ENCODE results near the gene GHRHR.

Gene GHRHR

GRCh38 chr7:30963842-30964241 is at the start of gene GHRHR:
TSS of gene GHRHR (plus strand) at chr7:30963953. CDS start at chr7:30964069, 116 bp downstream.
- no peak for DNase-seq

DNA sequence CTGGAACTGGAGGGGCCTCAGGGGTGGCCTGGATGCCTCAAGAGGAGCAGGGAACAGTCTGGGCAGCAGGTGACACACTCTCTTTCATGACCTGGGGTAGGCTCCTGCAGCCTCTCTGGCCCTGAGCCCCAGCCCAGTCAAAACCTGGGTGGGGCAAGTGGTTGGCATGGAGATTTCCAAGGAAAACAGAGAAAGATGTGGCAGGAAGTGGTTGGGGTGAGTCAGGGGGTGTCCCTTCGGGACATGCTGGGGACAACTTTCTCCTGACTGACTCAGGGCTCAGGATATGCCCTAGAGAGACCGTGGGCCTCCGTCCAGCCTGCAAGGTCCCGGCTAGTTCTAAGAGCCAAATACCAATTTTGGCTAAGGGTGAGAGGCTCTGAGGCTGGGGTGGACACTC is 49.2 kb upstream of the GHRHR start:
- peak; percentile 36 for DNase-seq

- no peak for DNase-seq
These were observed 48.6 kb upstream of the GHRHR start for GRCh38 chr7:30915005-30915601.

GRCh38 chr7:30915751-30916150 is 48.0 kb upstream of the GHRHR start:
- DNase-seq = no peak

DNA sequence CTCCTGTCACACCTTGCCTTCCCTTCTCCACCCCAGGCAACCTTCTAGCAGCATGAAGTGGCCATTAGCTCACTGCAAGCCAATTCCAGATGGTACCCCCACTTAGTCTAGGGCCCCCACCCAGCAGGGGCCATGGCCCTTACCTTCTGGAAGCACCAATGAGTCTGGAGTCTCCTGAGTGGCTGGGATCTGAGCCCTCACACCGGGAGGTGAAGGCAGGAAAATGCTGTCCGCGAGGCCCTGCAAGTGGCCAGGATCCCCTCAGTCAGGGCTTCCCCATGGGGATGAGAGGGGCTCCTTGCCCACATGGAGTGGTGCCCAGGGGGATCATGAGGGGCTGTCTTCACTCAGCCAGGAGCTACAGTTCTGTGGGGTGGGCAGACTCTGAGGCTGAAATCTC is 47.5 kb upstream of the GHRHR start:
- DNase-seq = no peak

DNA sequence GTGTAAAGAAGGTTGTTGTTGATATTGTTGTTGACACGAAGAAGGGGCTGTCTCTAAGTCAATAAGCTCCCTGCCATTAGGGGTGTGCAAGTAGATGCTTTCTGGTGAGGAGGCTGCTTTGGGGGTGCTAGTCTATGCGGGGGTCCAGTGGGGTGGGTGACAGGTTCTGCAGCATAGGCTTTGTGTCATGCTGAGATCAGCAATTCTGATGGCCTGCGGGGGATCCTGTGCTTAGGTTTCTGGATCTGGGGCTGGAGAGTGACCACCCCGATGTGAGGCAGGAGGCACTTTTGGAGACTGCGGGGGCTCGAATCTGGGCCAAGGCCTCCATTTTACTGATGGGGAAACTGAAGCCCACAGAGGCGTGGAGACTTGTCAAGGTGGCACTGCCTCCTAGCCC is 47.0 kb upstream of the GHRHR start:
- no peak for DNase-seq

- DNase-seq = no peak
These were observed 46.4 kb upstream of the GHRHR start for GRCh38 chr7:30917216-30917893.

GRCh38 chr7:30918676-30919075 is 45.1 kb upstream of the GHRHR start:
- DNase-seq = no peak

GRCh38 chr7:30920021-30920583 is 43.7 kb upstream of the GHRHR start:
- DNase-seq = no peak

DNA sequence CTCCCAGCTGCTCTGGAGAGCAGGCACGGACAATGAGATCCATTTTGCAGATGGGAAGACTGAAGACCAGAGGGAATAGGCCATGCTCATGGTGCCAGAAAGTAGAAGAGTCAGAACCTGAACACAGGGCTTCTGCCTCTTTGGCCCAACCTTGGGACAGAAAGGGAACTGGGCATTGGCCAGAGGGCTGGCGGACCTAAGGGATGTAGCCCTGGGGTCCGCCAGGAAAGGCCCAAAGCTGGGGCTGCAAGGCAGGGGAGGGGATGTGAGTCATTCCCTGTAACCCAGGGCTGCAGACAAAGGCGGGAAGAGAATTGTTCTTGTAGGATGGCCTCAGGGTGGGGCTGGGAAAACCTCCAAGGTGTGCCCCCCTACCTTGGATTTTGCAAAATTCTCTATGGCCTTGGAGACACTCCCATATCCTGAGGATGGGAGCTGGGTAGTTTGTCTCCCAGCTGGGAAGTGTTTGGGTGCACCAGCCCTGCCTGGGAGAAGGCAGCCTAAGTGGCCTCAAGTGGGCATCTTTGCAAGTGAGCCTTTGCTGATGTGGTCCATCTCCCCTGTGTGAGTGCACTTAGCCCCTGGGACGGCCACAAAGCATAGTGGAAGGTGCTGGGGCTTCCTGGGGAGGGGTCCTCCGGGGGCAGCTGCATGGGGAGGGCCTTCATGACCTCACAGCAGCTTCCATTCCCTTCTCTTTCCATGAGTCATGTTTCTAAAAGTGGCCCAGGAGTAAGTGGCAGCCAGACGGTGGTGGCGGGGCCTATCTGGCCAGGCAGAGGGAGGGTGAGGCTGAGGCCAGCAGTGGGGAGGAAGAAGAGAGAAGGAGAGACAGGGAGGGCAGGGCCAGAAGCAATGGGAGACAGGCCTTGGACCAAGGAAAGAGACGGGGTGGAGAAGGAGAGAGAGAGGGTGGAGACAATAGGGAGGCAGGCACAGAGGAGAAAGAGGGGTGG is 42.9 kb upstream of the GHRHR start:
- DNase-seq = no peak

GRCh38 chr7:30921540-30922401 is 42.0 kb upstream of the GHRHR start:
- no peak for DNase-seq

- DNase-seq = no peak
These were observed 41.2 kb upstream of the GHRHR start for GRCh38 chr7:30922596-30922995.

- no peak for DNase-seq
These were observed 40.6 kb upstream of the GHRHR start for GRCh38 chr7:30923009-30923773.

- no peak for DNase-seq
These were observed 39.9 kb upstream of the GHRHR start for GRCh38 chr7:30923774-30924413.

- no peak for DNase-seq
These were observed 39.1 kb upstream of the GHRHR start for GRCh38 chr7:30924624-30925023.

GRCh38 chr7:30925117-30925516 is 38.6 kb upstream of the GHRHR start:
- DNase-seq = no peak

DNA sequence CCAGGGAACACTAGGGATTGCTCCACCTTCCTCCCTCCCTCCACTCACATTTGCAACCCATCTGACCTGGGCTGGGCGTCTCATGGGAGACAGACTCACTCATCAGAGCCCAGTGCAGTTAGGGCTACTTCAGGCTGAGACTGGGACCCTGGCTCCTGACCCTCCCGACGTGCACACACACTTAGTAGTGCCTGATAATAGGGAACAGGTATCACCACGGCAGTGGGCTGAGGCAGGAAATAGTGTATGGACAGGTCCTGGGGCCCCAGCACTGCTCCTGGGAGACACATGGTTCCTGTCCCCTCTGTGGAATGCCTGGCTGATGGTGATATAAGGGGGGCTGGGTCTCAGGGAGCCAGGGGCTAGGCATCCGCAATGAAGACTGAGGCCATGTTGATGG is 37.8 kb upstream of the GHRHR start:
- DNase-seq = no peak

- no peak for DNase-seq
These were observed 37.4 kb upstream of the GHRHR start for GRCh38 chr7:30926313-30926712.

DNA sequence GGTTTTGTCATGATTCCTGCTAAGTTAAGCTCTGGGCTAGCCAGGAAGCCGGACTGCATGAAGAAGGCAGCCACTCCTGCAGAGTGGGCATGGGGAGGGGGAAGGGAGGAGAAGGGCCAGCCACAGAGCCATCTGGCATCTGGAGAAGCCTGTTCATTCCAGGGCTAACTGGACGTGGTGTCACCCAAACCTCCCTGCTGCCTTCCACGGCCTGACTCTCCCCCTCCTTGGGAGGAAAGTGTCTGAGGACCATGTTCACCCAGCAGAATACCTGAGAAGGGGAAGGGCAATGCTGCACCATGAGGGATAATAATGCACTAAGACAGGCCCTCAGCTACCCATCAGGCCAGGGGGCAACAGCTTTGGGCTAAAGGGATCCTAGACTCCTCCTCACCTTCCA is 36.7 kb upstream of the GHRHR start:
- no peak for DNase-seq

DNA sequence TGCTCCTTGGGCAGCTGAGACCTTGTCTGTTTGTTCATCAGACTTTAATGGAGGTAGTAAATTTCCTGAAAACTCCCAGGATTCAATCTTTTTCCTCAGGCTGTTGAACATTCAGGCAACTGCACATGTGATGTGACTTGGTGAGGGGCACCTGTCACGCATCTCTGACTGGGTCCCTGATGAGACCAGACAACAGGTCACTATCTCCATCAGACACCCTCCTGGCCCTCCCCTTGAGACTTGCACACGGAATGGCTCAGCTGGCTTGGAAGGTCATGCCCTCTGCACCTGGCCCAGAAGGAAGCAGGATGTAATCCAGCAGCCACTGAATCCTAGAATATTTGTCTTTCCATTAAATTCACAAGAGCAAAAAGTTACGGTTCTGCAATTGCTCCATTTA is 36.2 kb upstream of the GHRHR start:
- DNase-seq = no peak

- no peak for DNase-seq
These were observed 35.4 kb upstream of the GHRHR start for GRCh38 chr7:30928254-30928872.
